NCI-H2227 (cell line): ENCODE data around the gene D2HGDH.
"Not testable (repeated sequence)": the region's sequence is repeated elsewhere in the genome, so short reads cannot be mapped to it uniquely, and the experiment has no call there.

Source experiments
- DNase-seq: peaks from one replicate; lab custom pipeline; 2025; ENCODE audit not compliant: unreplicated experiment; lab: John Stamatoyannopoulos, UW

Gene D2HGDH

DNA sequence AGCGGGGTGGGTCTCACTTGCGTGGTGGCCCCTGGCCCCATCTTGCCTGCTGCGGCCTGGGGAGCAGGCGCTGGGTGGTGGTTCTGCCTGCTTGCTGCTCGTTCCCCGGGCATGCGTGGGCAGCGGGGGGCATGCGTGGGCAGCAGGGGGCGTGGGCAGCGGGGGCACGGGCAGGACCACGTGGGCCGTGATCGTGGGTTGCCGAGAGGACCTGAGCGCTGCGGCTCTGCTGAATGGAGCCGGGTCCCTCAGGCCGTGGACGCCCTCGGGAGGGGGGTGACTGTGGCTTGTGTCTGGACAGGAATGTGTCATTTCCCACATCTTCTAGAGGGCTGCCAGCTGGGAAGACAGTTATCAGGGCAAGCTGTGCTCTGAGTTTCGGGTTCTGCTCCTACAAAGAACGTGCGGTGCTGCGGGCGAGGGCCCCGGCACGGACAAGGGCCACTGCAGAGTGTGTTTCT, 33.9 kb downstream of the D2HGDH start:
- DNase-seq: no peak

DNA sequence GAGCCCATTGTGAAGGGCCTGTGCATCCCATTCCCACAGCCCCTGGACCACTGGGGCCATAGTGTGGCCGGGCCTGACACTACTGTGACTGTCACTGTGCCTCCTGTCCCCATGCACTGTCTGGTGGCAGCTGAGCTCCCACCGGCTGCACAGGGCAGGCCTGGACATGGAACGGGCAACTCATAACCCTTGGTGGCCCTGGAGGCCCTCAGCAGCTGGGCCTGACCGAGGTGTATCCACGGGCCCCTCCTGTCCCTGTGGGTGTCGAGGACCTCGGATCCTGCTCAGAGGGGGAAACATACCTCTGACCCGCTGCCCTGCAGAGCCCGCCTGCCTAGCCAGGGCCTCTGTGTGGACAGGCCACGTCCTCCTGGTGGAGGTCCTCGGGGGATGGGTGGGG, 34.4 kb downstream of the D2HGDH start:
- DNase-seq: no peak

DNA sequence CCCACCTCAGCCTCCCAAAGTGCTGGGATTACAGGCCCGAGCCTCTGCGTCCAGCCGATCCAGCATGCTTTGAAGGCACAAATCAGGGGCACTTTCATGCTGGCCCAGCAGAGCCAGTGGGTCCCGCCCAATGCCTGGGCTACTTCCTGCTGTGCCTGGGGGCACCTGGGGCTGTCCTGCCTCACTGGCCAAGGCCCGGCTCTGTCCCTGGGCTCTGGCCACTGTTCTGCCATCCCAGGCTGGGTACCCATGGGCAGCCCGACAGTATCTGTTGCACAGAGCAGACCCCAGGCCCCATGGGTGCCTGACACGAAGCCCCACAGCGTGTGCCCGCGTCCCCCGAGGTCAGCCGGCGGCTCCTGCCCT, 35.4 kb downstream of the D2HGDH start:
- no peak for DNase-seq

- DNase-seq: no peak
Measured at GRCh38 chr2:241770185-241770935, 35.9 kb downstream of the D2HGDH start.

DNA sequence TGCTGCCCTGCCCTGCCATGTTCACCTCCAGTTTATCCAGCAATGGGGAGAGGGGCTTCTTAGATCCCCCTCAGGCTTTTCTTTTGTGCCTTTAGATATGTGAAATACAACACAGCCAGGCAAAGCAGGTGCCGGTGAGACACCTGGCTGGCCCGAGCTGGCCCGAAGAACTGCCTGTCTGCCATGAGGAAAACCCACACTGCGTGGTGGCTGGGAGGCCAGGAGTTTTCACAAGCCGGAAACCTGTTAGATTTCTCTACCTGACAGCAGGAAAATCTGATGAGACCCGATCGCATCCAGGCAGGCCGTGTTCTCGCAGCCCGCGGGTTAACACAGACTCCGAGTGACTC, 36.5 kb downstream of the D2HGDH start:
- DNase-seq: no peak

DNA sequence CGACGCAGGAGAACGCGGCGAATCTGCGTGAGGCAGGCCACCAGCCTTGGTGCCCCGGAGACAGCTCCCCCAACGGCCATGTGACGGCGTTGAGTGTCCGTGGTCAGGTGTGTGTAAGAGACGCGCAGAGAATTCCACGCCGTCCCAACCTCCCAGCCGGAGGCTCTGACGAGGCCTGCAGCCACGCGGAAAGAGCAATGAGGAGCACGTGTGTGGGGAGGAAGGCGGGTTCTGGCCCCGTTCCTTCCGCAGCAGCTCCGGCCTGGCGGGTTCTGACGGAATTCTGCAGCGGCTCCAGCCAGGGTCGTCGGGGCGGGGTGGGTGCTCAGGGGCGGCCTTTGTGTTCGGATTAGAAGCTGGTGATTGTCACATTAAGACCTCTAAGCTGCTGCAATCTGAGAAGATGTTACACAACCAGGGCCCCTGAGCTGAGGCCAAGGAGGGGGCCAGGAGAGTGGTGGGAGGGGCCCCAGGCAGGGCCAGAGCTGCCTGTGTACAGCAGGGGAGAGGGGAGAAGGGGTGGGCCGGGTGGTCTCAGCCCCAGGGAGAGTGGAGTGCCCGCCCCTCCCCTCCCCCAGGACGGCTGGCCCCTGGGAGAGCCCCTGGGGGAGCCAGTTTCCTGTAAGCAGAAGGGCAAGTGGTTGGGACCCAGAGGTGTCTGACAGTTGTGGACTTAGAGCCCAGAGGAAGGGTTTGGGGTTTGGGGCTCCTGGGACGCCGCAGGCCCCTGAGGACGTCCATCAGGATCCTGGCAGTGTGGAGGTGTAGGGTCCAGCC, 37.0 kb downstream of the D2HGDH start:
- no peak for DNase-seq

DNA sequence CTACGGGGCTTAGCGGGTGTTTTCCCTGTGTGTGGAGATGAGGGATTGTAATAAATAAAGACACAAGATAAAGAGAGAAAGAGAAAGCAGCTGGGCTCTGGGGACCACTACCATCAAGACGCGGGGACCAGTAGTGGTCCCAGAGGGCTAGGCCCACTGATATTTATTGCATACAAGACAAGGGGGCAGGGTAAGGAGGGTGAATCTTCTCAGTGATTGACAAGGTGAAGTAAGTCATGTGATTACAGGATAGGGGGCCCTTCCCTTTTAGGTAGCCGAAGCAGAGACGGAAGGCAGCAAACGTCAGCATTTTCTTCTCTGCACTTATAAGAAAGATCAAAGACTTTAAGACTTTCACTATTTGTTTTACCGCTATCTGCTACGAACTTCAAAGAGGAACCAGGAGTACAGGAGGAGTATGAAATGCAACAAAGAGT, 37.7 kb downstream of the D2HGDH start:
- no peak for DNase-seq

DNA sequence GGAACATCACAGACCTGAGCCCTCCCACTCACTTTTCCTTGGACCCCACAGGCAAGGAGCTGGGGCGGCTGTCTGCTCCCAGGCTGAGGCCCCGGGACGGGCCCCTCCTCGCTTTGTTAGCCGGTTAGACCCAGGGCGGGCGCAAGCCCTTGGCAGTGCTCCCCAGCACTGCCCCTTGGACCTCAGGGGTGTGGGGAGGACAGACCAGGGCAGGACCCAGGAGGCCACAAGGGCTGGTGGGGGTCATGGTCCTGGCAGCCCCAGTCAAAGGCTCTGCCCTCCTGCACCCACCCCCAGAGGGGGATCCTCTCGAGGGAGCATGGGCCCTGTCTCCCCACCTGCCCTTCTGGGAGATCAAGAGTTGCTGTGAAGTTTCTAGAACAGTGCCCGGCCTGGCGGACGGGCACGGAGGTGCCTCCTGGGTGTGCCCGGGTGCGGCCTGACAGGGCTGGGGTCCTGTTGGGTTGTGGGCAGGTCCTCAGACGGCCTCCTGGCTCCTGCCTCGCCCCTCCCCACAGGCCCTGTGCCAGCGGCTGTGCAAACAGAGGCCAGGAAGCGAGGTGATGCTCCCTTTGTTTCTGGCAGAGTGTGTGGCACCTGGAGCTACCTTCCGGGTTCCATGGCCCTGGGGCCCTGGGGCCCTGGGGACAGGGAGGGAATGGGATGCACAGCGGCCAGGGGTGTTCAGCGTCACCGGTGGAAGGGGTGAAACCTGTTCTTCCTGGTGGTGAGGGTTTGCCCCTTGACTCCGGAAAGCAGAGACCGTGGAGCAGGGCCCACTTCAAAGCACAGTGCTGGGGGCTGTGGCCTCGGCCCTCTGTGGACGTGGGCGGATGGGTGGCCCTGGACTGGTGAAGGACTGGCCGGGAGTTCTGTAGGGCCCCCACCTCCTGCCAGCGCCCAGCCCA, 39.3 kb downstream of the D2HGDH start:
- DNase-seq: no peak

GRCh38 chr2:241774419-241775222, 40.2 kb downstream of the D2HGDH start:
- DNase-seq: no peak

DNA sequence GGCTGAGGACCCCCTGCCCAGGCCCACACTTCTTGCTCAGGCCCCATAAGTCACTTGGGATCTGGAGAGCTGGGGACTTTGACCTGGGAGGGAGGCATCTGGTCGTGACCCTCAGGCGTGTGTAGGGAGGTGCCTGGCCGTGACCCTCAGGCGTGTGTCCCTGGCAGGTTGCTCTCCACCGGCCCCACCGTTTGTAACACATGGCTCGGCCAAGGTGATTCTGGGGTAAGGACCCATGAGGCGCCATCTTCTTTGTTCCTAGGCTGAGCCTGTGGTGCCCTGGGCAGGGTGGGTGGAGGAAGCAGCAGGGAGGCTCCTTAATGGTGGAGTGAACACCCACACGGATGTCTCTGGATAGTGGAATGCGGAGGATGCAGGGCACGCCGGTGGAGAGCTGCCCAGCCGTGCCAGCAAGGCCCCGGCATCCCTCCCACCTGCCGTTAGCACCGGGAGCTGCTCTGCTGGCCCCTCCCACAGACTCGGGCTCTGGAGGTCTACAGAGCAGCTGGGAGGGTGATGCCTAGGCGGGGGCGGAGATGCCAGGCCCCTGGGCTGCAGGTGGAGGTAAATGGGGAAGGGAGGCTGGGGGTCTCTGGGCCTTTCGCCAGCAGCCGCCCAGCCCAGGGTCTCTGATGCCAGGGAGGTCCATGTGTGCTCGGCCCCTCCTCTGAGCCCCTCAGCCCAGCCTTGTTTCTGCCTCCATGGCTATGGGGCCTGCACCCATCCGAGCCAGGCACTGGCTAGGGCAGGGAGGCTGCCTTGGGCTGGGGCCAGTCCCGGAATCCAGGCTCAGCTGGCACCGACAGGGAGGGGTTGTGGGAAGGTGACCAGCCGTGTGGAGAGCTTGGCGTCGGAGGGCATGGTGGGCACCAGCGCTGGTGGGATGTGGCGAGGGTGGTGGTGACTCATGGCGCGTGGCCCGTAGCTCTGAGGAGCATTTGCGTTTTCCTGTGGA, 41.1 kb downstream of the D2HGDH start:
- DNase-seq: no peak

DNA sequence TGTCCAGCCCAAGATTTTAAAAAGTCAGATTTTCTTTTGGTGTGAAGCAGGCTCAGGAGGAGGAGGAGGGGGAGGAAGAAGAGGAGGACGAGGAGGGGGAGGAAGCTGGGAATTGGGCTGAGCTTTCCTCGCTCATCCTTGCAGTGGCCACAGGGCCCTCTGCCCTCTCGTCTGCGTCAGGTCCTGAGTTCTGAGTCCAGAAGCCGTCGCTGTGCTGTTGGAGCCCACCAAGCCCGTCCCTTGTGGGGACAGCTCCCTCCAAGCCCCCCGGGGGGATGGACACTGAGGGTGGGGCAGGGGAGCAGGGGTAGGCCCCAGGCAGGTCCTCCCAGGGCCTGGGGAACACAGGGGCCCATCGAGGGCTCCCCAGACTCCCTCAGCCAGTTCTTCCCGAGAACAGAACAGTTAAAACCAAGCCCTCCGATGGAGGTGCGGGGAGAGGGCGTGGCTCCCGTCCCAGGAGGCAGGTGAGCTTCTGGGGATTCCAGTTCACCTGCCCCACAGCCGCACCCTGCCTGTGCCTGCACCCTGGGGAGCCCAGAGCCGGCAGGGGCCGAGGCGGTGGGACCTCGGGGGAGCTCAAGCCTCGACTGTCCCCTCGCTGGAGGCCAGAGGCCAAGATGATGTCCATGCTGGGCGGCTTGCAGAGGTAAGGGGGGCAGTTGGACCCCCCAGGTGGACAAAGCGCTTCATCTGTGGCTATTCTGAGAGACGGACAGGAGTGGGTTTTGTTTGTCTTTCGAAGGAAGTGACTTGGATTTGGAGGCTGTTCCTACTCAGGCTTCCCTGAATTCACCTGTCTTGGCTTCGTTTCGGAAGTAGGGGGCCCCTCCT, 42.1 kb downstream of the D2HGDH start, which contains the start of gene GAL3ST2:
Gene GAL3ST2 (plus strand): TSS at position 487 of the 834 bp plus-strand sequence. CDS start 134 bp downstream, at position 621.
- DNase-seq: no peak

DNA sequence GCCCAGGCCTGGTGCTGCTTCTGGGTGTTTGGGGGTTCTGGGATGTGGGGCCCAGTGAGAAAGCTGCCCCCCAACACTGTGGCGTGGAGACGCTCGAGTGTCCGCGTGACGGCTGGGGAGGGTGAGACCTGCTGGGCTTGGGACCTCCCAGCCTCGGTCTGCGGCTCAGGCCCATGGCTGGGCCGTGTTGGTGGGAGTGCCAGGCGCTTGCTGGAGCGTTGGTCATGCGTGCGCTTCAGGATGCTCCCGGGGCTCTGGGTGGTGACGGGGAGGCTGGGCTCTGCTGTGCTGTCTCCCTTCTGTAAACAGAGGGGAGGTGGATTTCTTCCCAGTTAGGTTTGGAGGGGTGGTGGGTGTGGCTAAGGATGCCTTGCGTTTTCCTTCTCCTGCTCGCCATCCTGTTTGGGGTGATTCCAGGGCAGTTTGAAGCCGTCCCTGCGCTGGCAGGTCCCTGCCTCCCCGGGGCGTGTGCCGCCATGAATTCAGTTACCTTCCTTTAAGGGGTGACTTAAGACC, 42.8 kb downstream of the D2HGDH start:
- no peak for DNase-seq

- no peak for DNase-seq
Measured at GRCh38 chr2:241777686-241778627, 43.5 kb downstream of the D2HGDH start.

DNA sequence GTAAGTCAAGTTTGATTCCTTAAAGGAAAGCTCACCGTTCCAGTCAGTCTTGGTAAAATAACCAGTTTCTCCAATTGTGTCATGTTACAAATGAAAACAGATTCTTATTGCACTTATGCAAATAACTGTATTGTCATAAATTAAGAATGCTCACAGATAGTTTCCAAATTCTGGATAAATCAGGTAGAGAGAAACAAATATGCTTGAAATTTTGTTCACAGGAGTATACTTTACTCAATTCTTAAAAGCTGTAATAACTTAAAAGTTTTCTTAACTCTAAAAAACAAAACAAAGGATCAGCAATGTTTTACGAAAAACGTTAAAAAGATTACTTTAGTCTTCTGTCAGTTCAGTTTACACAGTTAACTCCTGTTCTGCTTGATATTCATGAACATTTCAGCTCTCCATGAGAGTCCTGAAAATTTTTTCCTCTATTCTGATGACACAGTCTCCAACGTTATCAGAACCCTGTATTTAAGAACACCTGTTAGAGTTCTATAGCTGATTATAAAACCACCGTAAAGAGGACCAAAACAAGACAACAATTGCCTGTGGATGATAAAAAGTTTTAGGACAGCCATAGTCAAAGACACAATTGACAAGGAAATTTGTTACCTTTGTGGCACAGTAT, 46.6 kb downstream of the D2HGDH start:
- DNase-seq: no peak

GRCh38 chr2:241782053-241782452, 47.6 kb downstream of the D2HGDH start:
- not testable (repeated sequence) for DNase-seq

- DNase-seq: no peak
Measured at GRCh38 chr2:241788135-241788534, 53.7 kb downstream of the D2HGDH start.

GRCh38 chr2:241788572-241788971, 54.1 kb downstream of the D2HGDH start:
- DNase-seq: no peak
